VCaP (cell line): ENCODE results near the gene LRRTM4.
"Not testable (repeated sequence)": the region's sequence is repeated elsewhere in the genome, so short reads cannot be mapped to it uniquely, and the experiment has no call there.

ENCODE experiments used
- H3K27ac ChIP-seq: fragments of 450-650 bp; 2 replicates; pipeline ENCODE4 v1.5.1; 2017
- CTCF ChIP-seq: fragments of 450-650 bp; conservative IDR thresholded peaks from 2 replicates; pipeline ENCODE4 v1.5.1; 2017; ENCODE audit warnings: mild to moderate bottlenecking, moderate library complexity

Gene LRRTM4

GRCh38 chr2:77190721-77191346 lies 331.3 kb downstream of the LRRTM4 start:
- no peak overlapping the region for H3K27ac ChIP-seq
- TF ChIP-seq CTCF, result no peak

GRCh38 chr2:77185052-77185451 lies 337.1 kb downstream of the LRRTM4 start:
- no peak for TF ChIP-seq CTCF
- H3K27ac ChIP-seq, result no peak overlapping the region

- no peak for TF ChIP-seq CTCF
- no peak overlapping the region for H3K27ac ChIP-seq
Measured at GRCh38 chr2:77179297-77179696, 342.9 kb downstream of the LRRTM4 start.

GRCh38 chr2:77175266-77175780 lies 346.9 kb downstream of the LRRTM4 start:
- not testable (repeated sequence) for H3K27ac ChIP-seq

- no peak overlapping the region for H3K27ac ChIP-seq
- TF ChIP-seq CTCF, result no peak
Measured at GRCh38 chr2:77169426-77169825, 352.8 kb downstream of the LRRTM4 start.

GRCh38 chr2:77164021-77164420 lies 358.2 kb downstream of the LRRTM4 start:
- not testable (repeated sequence) for H3K27ac ChIP-seq

- TF ChIP-seq CTCF, result no peak
- no peak overlapping the region for H3K27ac ChIP-seq
Measured at GRCh38 chr2:77161009-77161408, 361.2 kb downstream of the LRRTM4 start.

- H3K27ac ChIP-seq, result no peak overlapping the region
- TF ChIP-seq CTCF, result no peak
Measured at GRCh38 chr2:77156599-77156998, 365.6 kb downstream of the LRRTM4 start.

GRCh38 chr2:77155511-77155910 lies 366.7 kb downstream of the LRRTM4 start:
- no peak for TF ChIP-seq CTCF

More at GRCh38 chr2:77155511-77155910, 366.7 kb downstream of the LRRTM4 start:
- no peak overlapping the region for H3K27ac ChIP-seq
